NCI-H2081 (cell line): ENCODE measurements around the gene NOXA1.
"Not testable (repeated sequence)": the region's sequence is repeated elsewhere in the genome, so short reads cannot be mapped to it uniquely, and the experiment has no call there.

Experiments
- DNase-seq, 2 experiments: peaks; one replicate each; lab custom pipeline; 2025; lab: John Stamatoyannopoulos, UW

The NOXA1 gene

GRCh38 chr9:137406085-137406760 lies 17.0 kb upstream of the NOXA1 start:
- DNase-seq, result no peak

GRCh38 chr9:137406876-137407589 lies 16.2 kb upstream of the NOXA1 start:
- peak; percentile 28 to 34 for DNase-seq

- DNase-seq, result no peak
Measured at GRCh38 chr9:137407590-137408300, 15.4 kb upstream of the NOXA1 start.

- no peak for DNase-seq
Measured at GRCh38 chr9:137408651-137409405, 14.4 kb upstream of the NOXA1 start.

GRCh38 chr9:137409515-137409914 lies 13.7 kb upstream of the NOXA1 start:
- DNase-seq, result no peak

- DNase-seq, result not testable (repeated sequence)
Measured at GRCh38 chr9:137410236-137410890, 12.8 kb upstream of the NOXA1 start.

- DNase-seq, result no peak
Measured at GRCh38 chr9:137410891-137411249, 12.3 kb upstream of the NOXA1 start.

GRCh38 chr9:137411260-137411644 lies 11.9 kb upstream of the NOXA1 start:
- DNase-seq, result no peak

- no peak for DNase-seq
Measured at GRCh38 chr9:137411645-137412380, 11.4 kb upstream of the NOXA1 start.

GRCh38 chr9:137412431-137412830 lies 10.8 kb upstream of the NOXA1 start:
- DNase-seq, result no peak

GRCh38 chr9:137415451-137415850 lies 7.7 kb upstream of the NOXA1 start:
- DNase-seq, result no peak

- no peak for DNase-seq
Measured at GRCh38 chr9:137416006-137416562, 7.1 kb upstream of the NOXA1 start.

- DNase-seq, result no peak
Measured at GRCh38 chr9:137416563-137417151, 6.5 kb upstream of the NOXA1 start.

GRCh38 chr9:137417161-137418021 lies 5.8 kb upstream of the NOXA1 start:
- no peak for DNase-seq

- no peak for DNase-seq
Measured at GRCh38 chr9:137421838-137422603, 1.2 kb upstream of the NOXA1 start.

- DNase-seq, result no peak
Measured at GRCh38 chr9:137423514-137424291, 510 bp downstream of the NOXA1 start.

GRCh38 chr9:137426018-137426681 lies 3.0 kb downstream of the NOXA1 start:
- no peak for DNase-seq
